IPS-11a (cell line): Measurements from ENCODE around the gene SUGP2.

ENCODE experiments used
- H3K4me3 ChIP-seq: one replicate; pipeline ENCODE4 v1.5.1; 2013; ENCODE audit warnings: low read depth, low read length, control low read depth

Gene SUGP2

DNA sequence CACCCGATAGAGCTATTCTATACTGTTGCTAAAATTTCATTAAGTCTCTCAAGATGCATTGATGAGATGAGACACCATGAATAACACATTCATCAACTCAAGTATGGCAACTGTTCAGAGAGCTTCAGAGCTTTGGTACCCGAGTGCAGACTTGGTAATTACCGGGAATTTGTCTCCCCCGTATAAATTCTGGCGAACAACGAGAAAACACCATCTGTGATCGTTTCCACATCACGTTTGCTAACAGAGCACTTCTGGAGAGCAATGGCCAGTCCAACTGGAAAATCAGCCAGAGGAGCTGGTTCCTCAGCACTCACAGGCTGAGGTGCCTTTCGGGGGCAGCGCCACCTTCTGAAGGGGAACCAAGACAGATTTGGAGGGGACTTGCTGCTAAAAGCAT, 40.2 kb downstream of the SUGP2 start:
- no peak overlapping the region for H3K4me3 ChIP-seq

DNA sequence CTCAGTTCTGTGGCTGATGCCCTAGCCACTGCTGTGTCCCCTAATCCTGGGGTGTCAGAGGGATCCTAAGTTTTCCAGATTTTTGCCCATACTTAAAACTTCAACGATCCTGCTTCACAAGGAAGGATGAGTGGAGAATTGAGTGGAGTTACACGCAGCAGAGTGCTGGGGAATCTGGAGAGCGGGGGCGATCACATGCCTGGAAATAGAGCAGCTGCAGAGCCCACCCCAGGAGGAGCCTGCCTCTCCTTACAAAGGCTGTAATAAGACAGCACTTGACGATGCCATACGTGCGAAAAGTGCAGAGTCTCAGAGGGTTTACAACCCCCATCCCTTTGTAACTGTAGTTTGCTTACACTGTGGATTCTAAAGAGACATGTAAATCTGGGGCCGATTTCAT, 40.6 kb downstream of the SUGP2 start:
- H3K4me3 ChIP-seq = no peak overlapping the region

DNA sequence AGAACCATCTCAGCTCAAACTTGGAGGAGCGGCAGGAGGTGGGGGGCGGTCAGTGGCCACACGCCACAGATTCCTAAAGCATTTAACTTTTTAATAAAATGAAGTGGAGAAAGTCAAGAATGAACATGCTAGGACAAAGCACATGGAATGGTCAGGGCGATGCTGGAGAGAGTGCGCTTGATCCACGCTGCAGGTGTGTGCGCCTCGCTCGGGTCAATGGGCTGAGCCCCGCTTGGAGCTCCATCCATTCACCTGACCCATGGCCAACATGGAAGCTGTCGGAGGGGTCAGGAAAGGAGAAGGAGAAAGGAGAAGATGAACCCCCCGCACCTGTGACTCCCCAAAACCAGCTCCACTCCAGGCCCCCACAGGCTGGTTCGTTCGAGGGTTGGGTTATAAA, 41.8 kb downstream of the SUGP2 start:
- no peak overlapping the region for H3K4me3 ChIP-seq

DNA sequence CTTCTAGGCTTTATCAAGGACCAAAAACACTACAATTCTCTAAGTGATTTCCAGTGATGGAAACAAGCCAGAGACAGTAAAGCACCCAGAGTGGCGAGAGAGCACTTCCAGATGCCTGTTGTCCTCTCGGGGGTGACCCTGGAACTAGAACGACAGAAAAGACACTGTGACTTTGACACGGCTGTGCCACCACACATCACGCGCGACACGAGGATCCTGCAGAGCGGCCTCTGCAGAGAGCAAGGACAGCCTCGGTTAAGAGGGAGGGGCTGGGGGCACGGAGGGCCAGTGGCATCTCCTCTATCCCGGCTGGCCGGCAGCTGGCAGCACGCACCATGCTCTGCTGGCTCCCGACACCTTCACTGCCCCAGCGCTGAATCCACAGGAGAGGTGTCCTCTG, 42.3 kb downstream of the SUGP2 start:
- H3K4me3 ChIP-seq = no peak overlapping the region

DNA sequence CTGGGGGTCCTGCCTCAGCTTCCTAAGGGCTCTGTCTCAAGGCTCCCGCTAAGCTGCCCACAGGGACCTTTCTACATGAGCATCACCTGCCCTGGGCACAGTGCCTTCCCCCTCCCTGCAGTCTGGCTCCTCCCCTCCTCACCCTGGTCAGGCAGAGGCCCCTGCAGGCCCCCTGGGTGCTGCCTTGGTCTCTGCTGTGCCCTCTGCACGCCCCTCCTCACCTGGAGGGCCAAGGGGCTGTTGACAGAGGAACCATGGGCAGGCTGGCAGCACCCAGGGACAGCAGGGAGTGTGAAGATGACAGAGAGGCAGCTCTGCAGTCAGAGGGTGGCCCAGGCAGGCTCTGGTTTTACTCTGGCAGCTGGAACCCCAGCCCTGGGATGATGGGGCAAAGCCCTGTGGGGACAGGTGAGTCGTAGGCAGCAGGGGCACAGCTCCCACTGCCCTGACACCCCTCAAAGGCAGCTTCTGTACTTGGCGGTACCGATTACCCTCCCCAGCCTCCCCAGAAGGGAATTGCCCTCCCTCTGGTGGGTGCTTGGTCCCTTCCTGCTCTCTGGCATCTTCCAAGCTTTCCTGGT, 43.1 kb downstream of the SUGP2 start:
- no peak overlapping the region for H3K4me3 ChIP-seq

DNA sequence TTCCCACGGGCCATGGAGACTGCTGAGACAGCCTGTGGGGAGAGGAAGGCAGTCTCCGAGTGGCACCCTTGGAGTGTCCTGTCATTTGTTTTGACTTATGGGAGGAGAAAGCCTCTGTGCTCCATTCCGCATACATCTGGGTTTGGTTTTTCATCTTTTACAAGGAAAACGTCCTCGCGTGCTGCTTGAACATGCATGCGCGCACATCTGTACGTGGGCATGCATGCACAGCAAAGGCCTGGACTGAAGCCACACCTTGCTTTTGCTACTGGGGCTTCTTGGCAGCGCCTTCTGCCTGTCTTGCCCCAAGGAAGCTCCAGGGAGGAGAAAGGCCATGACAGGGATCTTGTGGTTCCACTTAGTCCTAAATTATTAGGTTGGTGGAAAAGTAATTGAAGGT, 44.0 kb downstream of the SUGP2 start:
- H3K4me3 ChIP-seq = no peak overlapping the region

DNA sequence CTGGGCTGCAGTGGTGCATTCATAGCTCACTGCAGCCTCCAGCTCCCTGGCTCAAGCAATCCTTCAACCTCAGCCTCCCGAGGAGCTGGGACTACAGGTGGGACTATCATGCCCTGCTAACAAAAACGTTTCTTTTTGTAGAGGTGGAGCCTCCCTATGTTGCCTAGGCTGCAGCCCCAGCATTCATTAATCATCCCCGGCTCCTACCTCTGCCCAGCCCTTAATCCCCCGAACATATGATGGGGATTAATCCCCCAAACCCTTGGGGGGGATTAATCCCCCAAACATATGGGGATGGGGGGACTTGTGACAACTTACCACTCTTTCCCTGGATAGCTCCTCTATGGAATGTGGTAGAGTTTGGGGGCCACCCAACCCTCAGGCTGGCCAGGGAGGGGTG, 45.9 kb downstream of the SUGP2 start:
- H3K4me3 ChIP-seq = no peak overlapping the region

DNA sequence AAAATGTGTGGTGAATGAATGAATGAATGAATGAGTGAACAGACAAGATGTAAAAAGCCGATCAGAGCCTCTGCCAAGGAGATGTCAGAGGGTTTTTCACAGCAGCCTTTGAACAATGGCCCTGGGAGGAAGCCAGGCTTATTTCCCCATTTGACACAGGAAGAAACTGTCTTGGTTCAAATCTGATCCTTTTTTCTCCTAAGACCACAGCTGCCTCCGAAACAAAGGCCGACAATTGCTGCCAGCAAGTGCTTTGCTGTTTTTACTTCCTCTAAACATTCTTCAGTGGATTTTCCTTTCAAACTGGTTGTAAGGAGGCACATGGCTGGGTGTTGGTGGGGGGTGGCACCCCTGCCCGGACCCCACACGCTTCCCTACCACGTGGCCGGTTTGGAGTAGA, 48.1 kb downstream of the SUGP2 start:
- no peak overlapping the region for H3K4me3 ChIP-seq

DNA sequence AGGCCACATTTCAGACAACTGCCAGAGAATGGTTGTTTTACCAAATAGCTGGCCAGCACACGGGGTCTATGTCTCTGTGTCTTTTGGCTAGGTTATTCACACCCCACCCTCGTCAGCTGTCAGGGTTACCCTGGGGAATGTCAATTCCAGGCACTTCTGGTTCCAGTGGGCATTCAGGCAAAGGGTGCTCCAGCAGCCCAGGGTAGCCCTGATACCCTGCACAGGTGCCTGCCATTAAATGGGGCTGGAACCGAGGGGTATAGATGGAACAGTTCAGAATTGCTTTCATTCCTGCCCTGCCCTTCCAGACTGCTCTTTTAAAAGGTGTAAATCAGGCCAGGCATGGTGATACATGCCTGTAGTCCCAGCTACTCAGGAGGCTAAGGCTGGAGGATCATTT, 49.1 kb downstream of the SUGP2 start:
- no peak overlapping the region for H3K4me3 ChIP-seq

DNA sequence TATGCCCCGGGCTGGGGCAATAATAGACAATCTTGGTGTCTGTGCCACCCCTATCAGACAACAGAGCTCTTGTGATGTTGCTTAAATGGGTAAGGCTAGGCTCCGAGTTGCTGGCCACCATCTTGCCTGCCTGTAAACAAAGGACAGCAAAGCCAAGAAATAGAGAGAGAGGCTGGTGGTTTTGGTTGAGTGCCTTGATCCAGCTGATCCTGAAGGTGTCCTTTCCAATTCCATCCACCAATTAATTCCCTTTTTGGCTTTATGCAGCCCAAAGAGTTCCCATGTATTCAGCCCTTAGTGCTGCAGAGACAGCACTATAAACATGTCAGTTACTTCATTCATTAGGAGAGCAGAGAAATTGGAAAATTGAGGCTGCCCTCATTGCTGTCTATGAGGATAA, 50.6 kb downstream of the SUGP2 start:
- no peak overlapping the region for H3K4me3 ChIP-seq

DNA sequence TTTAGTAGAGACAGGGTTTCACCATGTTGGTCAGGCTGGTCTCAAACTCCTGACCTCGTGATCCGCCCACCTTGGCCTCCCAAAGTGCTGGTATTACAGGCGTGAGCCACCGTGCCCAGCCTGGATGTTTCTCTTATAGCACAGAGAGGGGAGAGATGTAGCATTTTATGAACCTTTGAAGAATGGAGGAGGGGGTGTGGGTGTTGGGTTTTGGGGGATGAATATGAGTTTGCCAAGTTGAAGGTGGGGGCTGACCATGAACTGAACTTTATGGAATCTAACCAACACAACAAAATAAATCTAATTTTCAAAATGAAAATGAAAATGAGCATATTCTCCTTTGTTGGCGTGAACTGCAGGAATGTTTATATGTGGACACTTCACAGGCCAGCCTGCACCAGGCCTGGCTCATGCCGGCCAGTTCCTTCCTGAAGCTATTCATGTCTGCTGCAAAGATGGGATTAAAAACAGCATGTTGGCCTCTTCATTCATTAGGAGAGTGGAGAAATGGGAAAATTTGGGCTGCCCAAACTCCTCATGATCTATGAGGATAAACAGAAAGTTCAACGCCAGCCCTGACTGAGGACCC, 52.8 kb downstream of the SUGP2 start:
- no peak overlapping the region for H3K4me3 ChIP-seq

DNA sequence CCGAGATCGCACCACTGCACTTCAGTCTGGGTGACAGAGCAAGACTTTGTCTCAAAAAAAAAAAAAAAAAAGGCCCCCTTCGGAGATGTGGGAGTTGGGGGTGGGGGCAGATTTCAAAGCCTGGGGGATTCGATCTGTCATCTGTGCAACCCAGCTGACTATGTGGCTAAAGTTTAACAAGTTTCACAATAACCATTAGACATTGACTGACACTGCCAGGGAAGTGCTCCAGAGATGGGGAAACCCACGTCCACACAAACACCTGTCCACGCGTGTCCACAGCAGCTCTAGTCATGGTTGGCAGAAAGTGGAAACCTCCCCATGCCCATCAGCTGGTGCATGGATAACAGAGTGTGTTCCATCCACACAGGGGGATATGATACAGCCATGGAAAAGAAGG, 54.7 kb downstream of the SUGP2 start:
- no peak overlapping the region for H3K4me3 ChIP-seq

DNA sequence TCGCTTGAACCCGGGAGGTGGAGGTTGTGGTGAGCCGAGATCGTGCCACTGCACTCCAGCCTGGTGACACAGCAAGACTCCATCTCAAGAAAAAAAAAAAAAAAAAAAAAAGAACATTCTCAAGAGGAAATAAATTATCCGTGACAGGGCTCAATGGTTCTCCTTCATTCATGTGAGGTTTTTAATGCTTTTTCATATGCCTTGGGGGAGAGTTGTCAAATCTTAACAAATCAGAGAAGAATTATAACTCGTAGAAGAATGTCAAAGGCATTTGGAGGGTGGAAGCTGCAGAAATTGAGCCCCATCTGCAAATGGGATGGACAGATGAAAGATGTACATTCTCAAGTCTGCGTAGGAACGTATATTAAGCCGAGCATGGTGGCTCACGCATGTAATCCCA, 57.4 kb downstream of the SUGP2 start:
- no peak overlapping the region for H3K4me3 ChIP-seq

DNA sequence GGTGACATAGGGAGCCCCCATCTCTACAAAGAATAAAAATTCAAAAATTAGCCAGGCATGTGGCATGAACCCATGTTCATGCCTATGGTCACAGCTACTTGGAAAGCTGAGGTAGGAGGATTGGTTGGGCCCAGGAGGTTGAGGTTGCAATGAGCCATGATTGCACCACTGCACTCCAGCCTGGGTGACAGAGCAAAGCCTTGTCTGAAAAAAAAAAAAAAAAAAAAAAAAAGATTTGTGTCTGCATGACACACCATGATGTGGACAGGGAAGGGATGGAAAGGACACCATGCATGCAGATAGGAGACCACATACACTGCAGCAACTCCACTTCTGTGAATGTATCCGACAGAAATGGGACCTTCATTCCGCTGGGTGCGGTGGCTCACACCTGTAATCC, 58.3 kb downstream of the SUGP2 start:
- H3K4me3 ChIP-seq = no peak overlapping the region

DNA sequence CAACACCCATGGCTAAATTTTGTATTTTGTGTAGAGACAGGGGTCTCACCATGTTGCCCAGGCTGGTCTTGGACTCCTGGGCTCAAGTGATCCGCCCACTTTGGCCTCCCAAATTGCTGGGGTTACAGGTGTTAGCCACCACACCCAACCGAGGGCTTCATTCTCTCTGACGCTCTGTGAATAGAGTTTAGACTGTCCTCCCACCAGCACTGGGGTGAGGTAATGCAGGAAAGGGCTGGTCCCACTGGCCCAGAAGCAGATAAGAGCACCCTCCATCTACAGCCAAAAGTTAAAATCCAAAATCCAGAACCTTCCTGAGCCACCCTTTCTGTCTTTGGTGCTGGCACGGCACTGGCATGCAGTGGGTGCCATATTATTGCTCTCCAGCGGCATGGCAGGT, 60.5 kb downstream of the SUGP2 start:
- H3K4me3 ChIP-seq = no peak overlapping the region

DNA sequence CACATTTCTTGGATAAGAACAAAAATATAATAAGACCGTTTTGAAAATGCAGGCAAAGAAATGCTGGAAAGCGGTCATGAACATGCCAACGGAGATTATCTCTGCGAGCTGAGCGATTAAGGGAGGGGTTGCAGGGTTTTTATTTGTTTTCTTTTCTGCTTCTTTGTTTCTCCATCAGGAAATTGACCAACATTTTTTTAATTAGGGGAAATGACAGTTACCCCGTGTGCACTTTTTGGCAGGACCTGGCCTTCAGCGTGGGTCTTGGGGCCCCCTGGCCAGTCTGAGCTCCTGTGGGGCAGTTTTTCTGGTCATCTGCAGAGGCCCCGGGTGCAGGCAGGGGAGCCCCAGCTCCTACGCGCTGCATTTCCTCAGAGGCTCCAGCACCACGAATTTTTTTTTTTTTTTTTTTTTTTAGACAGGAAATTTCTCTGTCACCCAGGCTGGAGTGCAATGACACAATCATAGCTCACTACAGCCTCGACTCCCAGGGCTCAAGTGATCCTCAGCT, 61.0 kb downstream of the SUGP2 start:
- H3K4me3 ChIP-seq = no peak overlapping the region

DNA sequence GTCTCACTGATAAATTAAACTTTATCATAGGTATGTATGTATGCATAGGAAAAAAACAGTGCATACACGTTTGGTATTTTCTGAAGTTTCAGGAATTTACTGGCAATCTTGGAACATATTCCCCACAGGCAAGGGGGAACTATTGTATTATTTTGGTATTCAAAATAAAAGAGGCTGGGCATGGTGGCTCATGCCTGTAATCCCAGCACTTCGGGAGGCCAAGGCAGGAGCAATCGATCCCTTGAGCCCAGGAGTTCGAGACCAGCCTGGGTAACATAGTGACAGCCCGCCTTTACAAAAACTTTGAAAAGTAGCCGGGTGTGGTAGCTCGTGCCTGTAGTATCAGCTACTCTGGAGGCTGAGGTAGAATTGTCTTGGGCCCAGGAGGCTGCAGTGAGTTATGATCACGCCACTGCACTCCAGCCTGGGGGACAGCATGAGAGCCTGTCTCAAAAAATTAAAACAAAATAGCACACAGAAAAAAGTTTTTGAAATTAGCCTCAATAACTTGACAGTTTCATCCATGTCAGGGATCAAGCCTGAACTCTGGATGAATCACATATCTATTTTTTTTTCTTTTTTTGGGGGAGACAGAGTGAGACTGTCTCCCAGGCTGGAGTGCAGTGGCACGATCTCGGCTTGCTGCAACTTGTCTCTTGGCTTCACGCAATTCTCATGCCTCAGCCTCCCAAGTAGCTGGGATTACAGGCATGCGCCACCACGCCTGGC, 63.2 kb downstream of the SUGP2 start:
- H3K4me3 ChIP-seq = no peak overlapping the region

DNA sequence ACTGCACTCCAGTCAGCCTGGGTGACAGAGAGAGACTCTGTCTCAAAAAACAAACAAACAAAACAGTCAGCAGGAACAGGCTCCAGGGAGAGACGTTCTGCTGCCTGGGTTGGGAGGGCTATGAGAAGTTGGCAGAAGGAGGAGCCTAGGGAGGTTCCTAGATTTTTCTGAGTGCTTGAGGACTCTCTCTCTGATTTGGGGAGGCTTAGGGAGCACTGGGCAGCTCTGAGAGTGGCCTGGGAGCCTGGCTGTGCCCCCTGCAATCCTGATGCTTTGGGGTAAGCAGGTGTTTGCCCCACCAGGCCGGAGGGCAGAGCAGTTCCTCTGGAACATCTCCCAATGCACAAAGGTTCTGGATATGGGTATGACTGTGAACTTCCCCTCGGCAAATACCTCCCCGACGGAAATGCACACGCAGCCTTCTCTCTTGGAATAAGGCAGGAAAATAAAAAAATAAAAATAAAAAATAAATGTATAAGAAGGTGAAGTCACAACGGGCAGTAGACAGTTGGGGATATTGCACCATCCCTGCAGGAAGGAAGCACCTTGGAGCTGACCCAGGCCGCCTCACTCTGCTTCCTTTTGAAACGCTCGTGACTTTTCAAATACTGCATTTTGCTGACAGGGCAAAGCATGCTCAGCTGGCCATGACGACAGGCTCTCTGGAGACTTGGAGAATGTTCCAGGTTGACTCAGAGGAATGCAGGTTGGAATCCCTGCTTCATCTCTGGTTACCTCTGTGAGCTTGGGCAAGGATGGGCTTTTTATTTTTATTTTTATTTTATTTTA, 65.8 kb downstream of the SUGP2 start:
- no peak overlapping the region for H3K4me3 ChIP-seq

DNA sequence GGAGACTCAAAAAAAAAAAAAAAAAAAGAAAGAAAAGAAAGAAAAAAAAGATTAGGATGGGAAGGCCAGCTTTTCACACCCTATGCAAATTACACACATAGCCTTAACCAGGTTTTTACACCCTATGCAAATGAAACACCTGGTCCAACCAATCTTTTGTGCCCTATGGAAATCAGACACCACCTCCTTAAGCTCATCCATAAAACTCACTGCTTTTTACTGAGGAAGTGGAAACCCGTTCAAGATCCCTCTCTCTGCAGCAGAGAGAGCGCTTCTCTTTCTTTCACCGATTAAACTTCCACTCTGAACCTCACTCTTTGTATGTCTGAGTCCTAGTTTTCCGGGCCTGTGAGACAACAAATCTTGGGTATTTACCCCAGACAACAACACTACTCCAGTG, 67.0 kb downstream of the SUGP2 start:
- no peak overlapping the region for H3K4me3 ChIP-seq

DNA sequence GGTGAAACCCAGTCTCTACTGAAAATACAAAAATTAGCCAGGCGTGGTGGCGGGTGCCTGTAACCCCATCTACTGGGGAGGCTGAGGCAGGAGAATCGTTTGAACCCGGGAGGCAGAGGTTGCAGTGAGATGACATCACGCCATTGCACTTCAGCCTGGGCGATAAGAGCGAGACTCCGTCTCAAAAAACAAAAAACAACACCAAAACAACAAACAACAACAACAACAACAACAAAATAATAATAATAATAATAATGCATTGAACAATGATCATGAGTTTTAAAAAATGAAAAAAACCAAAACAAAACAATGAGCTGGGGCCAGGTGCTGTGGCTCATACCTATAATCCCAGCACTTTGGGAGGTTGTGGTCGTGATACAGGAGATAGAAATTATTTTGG, 69.2 kb downstream of the SUGP2 start:
- no peak overlapping the region for H3K4me3 ChIP-seq

DNA sequence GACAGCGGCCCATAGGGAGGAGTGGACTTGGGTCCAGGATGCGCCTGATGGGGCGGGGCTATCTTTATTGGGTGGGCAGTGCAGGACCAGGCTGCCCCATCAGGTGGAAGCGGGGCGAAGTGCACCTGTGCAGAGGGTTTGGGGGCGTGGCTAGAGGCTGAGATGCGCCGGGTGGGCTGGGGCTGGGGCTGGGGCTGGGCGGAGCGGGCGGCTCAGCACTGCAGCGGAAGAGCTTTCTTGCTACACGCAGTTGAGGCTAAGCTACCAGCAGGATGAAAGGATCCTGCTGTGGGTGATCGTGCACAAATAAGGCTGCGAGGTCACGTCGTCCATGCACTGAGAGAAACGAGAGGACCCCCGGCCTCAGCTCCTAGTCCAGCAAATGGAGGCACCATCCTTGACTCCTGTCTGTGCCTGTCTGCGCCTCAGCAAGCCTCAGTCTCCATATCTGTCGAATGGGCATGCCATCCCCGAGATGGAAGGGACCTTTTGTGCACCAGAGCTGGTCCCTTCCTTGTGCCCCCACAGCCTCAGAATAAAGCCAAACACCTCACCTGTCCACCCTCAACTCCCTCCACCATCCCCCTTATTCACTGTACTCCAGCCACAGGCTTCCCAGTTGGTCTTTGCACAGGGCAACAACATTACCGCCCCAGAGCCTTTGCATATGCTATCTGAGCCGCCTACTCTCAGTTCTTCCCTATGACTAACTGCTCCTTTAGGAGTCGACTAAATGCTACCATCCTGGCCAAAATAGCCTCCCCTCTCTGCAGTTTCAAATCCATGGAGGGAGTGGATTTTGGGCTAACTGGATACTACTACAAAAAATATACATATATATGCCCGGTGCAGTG, 71.3 kb downstream of the SUGP2 start:
- no peak overlapping the region for H3K4me3 ChIP-seq
